H1 (cell line): Measurements from ENCODE around the gene OR2D3. TPM values are rescaled to one million over a fixed set of nuclear protein-coding genes. Genes with fewer than 3 reads are reported as not detected.

ENCODE experiments used
- CTCF ChIA-PET: fragments of 300-600 bp; sonication (Branson Sonifier 250); formaldehyde crosslinking; loops from one replicate; lab custom pipeline; 2021; ENCODE audit not compliant: partially characterized antibody; lab: Charles Lee
- POLR2A ChIA-PET: fragments of 300-600 bp; sonication (Branson Sonifier 250); formaldehyde crosslinking; loops from one replicate; lab custom pipeline; 2021; ENCODE audit warnings: inconsistent platforms; ENCODE audit not compliant: partially characterized antibody; lab: Charles Lee
- DNase-seq, 2 experiments: peaks; one replicate each; pipeline versions ENCODE4 v3.0.0 to v3.0.0-alpha.2; 2010 to 2022; ENCODE audit warnings: low spot score in 2 of 2, low read depth in 1 of 2, mixed read lengths in 1 of 2
- FAIRE-seq: peaks from 2 replicates; lab custom pipeline; 2011; peaks lifted over from hg19 to GRCh38; lab: Jason Lieb, UNC
- H2AFZ ChIP-seq: 2 replicates; pipeline ENCODE4 v1.8.1; 2012; ENCODE audit warnings: low read length, inconsistent platforms
- H2AK5ac ChIP-seq: 2 replicates; pipeline ENCODE4 v1.6.1; 2013; ENCODE audit warnings: low read depth, low read length
- H2BK120ac ChIP-seq: replicated peaks from 2 replicates; pipeline ENCODE3; 2013; ENCODE audit warnings: low read depth, low read length, inconsistent platforms
- H2BK12ac ChIP-seq: 2 replicates; pipeline ENCODE4 v1.6.1; 2013; ENCODE audit warnings: low read depth, low read length
- H2BK15ac ChIP-seq: 2 replicates; pipeline ENCODE4 v1.6.1; 2013; ENCODE audit warnings: low read length
- H2BK20ac ChIP-seq: 2 replicates; pipeline ENCODE4 v1.6.1; 2013; ENCODE audit warnings: low read length
- H2BK5ac ChIP-seq: 2 replicates; pipeline ENCODE4 v1.6.1; 2013; ENCODE audit warnings: low read depth, low read length
- H3K14ac ChIP-seq: 2 replicates; pipeline ENCODE4 v1.6.1; 2013; ENCODE audit warnings: inconsistent platforms; ENCODE audit not compliant: insufficient read length
- H3K18ac ChIP-seq: 2 replicates; pipeline ENCODE4 v1.6.1; 2013; ENCODE audit warnings: low read length; ENCODE audit errors: extremely low read depth
- H3K23ac ChIP-seq: 2 replicates; pipeline ENCODE4 v1.6.1; 2013; ENCODE audit warnings: inconsistent platforms; ENCODE audit not compliant: insufficient read length
- H3K23me2 ChIP-seq: 2 replicates; pipeline ENCODE4 v1.6.1; 2013; ENCODE audit warnings: low read depth, low read length
- H3K27ac ChIP-seq: 2 replicates; pipeline ENCODE4 v1.6.1; 2011; ENCODE audit warnings: low read depth, low read length, inconsistent platforms
- H3K27me3 ChIP-seq, 4 experiments: replicated peaks in 1 of 4; 1 replicate in 1 of 4; 2 replicates in 3 of 4; pipeline versions ENCODE4 v1.6.1 to v1.8.1; 2011 to 2013; ENCODE audit warnings: low read length in 3 of 4, mild to moderate bottlenecking in 3 of 4, inconsistent platforms in 2 of 4, mixed read lengths in 2 of 4, moderate library complexity in 1 of 4; ENCODE audit not compliant: control insufficient read depth in 3 of 4, insufficient read depth in 3 of 4; ENCODE audit errors: extremely low read depth in 1 of 4
- H3K36me3 ChIP-seq, 4 experiments: 2 replicates each; pipeline versions ENCODE4 v1.6.1 to v1.8.1; 2011 to 2013; ENCODE audit warnings: mild to moderate bottlenecking in 4 of 4, low read length in 3 of 4, moderate library complexity in 2 of 4, control low read depth in 1 of 4, inconsistent platforms in 1 of 4; ENCODE audit not compliant: insufficient read depth in 4 of 4, control insufficient read depth in 2 of 4
- H3K4ac ChIP-seq: replicated peaks from 2 replicates; pipeline ENCODE3; 2013; ENCODE audit warnings: low read length, low read depth, mixed read lengths, inconsistent platforms; ENCODE audit not compliant: insufficient read length
- H3K4me1 ChIP-seq, 4 experiments: replicated peaks in 1 of 4; 1 replicate in 1 of 4; 2 replicates in 3 of 4; pipeline versions ENCODE4 v1.6.1 to v1.8.1; 2011 to 2013; ENCODE audit warnings: low read length in 3 of 4, inconsistent platforms in 2 of 4, mixed read lengths in 1 of 4; ENCODE audit not compliant: insufficient read depth in 4 of 4, control insufficient read depth in 3 of 4
- H3K4me2 ChIP-seq, 2 experiments: 2 replicates each; pipeline versions ENCODE4 v1.6.1 to v1.8.1; 2011 to 2013; ENCODE audit warnings: low read depth in 2 of 2, low read length in 2 of 2, control low read depth in 1 of 2, inconsistent platforms in 1 of 2, mild to moderate bottlenecking in 1 of 2; ENCODE audit not compliant: insufficient read depth in 1 of 2
- H3K4me3 ChIP-seq, 4 experiments: fragments of 200-600, 300-600 bp in 1 of 4; sonication (generic), shearing (Covaris generic), sonication (Bioruptor Twin) in 1 of 4; 2 replicates each; pipeline versions ENCODE4 v1.5.1 to v1.8.1; 2011 to 2016; ENCODE audit warnings: low read length in 4 of 4, low read depth in 3 of 4, control low read depth in 2 of 4, inconsistent platforms in 2 of 4, mild to moderate bottlenecking in 2 of 4, mixed read lengths in 1 of 4, moderate library complexity in 1 of 4; ENCODE audit not compliant: insufficient read depth in 2 of 4; ENCODE audit errors: extremely low read depth in 1 of 4
- H3K56ac ChIP-seq: replicated peaks from 2 replicates; pipeline ENCODE3; 2013; ENCODE audit warnings: low read depth, mild to moderate bottlenecking, mixed read lengths, low read length, inconsistent platforms; ENCODE audit not compliant: insufficient read length
- H3K79me1 ChIP-seq: 2 replicates; pipeline ENCODE4 v1.6.1; 2013; ENCODE audit warnings: low read depth, low read length, control low read depth
- H3K79me2 ChIP-seq, 2 experiments: 2 replicates each; pipeline versions ENCODE4 v1.6.1 to v1.8.1; 2012 to 2013; ENCODE audit warnings: low read length in 2 of 2, mild to moderate bottlenecking in 2 of 2, inconsistent platforms in 1 of 2; ENCODE audit not compliant: insufficient read depth in 2 of 2, control insufficient read depth in 1 of 2
- H3K9ac ChIP-seq, 4 experiments: replicated peaks in 1 of 4; 1 replicate in 1 of 4; 2 replicates in 3 of 4; pipeline versions ENCODE4 v1.6.1 to v1.8.1; 2011 to 2013; ENCODE audit warnings: low read depth in 3 of 4, low read length in 3 of 4, control low read depth in 2 of 4, mild to moderate bottlenecking in 2 of 4, moderate library complexity in 2 of 4, inconsistent platforms in 1 of 4; ENCODE audit errors: extremely low read depth in 1 of 4
- H3K9me3 ChIP-seq, 2 experiments: 2 replicates each; pipeline versions ENCODE4 v1.6.1 to v1.8.1; 2012 to 2013; ENCODE audit warnings: mild to moderate bottlenecking in 2 of 2, moderate library complexity in 2 of 2, control low read depth in 1 of 2, inconsistent platforms in 1 of 2, low read depth in 1 of 2, low read length in 1 of 2, mixed read lengths in 1 of 2; ENCODE audit not compliant: insufficient read depth in 2 of 2
- H4K20me1 ChIP-seq, 2 experiments: replicated peaks in 1 of 2; 2 replicates each; pipeline versions ENCODE3 to v1.8.1; 2011 to 2013; ENCODE audit warnings: inconsistent platforms in 2 of 2, low read length in 2 of 2, mild to moderate bottlenecking in 1 of 2; ENCODE audit not compliant: insufficient read depth in 2 of 2, control insufficient read depth in 1 of 2
- H4K5ac ChIP-seq: 2 replicates; pipeline ENCODE4 v1.6.1; 2013; ENCODE audit warnings: low read length, low read depth, mixed read lengths, inconsistent platforms; ENCODE audit not compliant: insufficient read length
- H4K8ac ChIP-seq: 2 replicates; pipeline ENCODE4 v1.8.0; 2013; ENCODE audit warnings: mild to moderate bottlenecking, moderate library complexity, low read length, inconsistent platforms; ENCODE audit not compliant: insufficient read depth; ENCODE audit errors: extremely low read depth
- H4K91ac ChIP-seq: replicated peaks from 2 replicates; pipeline ENCODE3; 2013; ENCODE audit warnings: low read length, mixed read lengths, inconsistent platforms; ENCODE audit not compliant: insufficient read length
- BRCA1 ChIP-seq: IDR thresholded peaks from 2 replicates; pipeline ENCODE4 v1.6.1; 2012; ENCODE audit warnings: low read depth, low read length, improper control_type of control experiment
- POU5F1 ChIP-seq: IDR thresholded peaks from 2 replicates; pipeline ENCODE4 v1.6.1; 2011; ENCODE audit warnings: low read depth, mild to moderate bottlenecking, low read length, moderate library complexity
- SIX5 ChIP-seq: IDR thresholded peaks from 2 replicates; pipeline ENCODE4 v1.6.1; 2011; ENCODE audit warnings: mild to moderate bottlenecking, low read depth, low read length
- WGBS, 2 experiments: shearing (Covaris generic) in 1 of 2; methylation state at CpG; one replicate each; pipeline versions ENCODE4 v1.1.6 to v1.1.7; 2013 to 2015; ENCODE audit warnings: low lambda C conversion rate in 2 of 2, mixed read lengths in 2 of 2, inconsistent platforms in 1 of 2, low coverage in 1 of 2, missing lambda C conversion rate in 1 of 2; ENCODE audit not compliant: insufficient replicate concordance in 2 of 2, insufficient coverage in 1 of 2, insufficient read length in 1 of 2; ENCODE audit errors: extremely low coverage in 1 of 2, missing lambda C conversion rate in 1 of 2; 5-methylcytosine and 5-hydroxymethylcytosine counted together
- polyA plus RNA-seq, 7 experiments: library from polyadenylated mRNA; depleted of rRNA in 3 of 7; stranded (reverse) in 5 of 7; unstranded in 2 of 7; fragments of >200 nt in 5 of 7; fragments of 200-250 nt in 2 of 7; gene quantifications; 1 replicate in 5 of 7; 2 replicates in 1 of 7; 4 replicates in 1 of 7; pipeline versions ENCODE4 v1.2.1 to v1.2.3, GENCODE V29; 2011 to 2013; ENCODE audit warnings: missing spikeins in 2 of 7, mixed read lengths in 2 of 7
- total RNA-seq: library from RNA; stranded (reverse); fragmentation: NEBNext Ultra II Directional; extraction: Animal tissue kit (Norgen Biotek cat#: 25700); gene quantifications from 2 replicates; pipeline ENCODE4 v1.2.1, GENCODE V29; 2021

The OR2D3 gene
- total and polyA plus RNA-seq, 2 of the 8 experiments (the other 6 are each of a cell fraction or from before 2014, with no cell fraction given) = not detected

- ChIA-PET CTCF (interaction anchor here (1.5 kb wide), 1 partner anchor 13 kb away, joined by 5 read pairs; the partner anchor contains the start of gene OR10A2), POLR2A (no interaction called here)
- Histone ChIP-seq H3K56ac (no peak within 1 kb of the TSS), H3K9ac (no peak within 1 kb of the TSS; a peak in 1 of 7 replicates), H3K4me3 (no peak within 1 kb of the TSS), H2BK120ac (no peak within 1 kb of the TSS), H3K27ac (no peak within 1 kb of the TSS), H2BK15ac (no peak within 1 kb of the TSS), H3K36me3 (no peaks in the 10 kb centered on the region), H2BK20ac (no peak within 1 kb of the TSS), H2BK5ac (no peak within 1 kb of the TSS), H2AK5ac (no peak within 1 kb of the TSS), H3K4me2 (no peak within 1 kb of the TSS), H3K18ac (no peak within 1 kb of the TSS), H3K79me1 (no peaks in the 10 kb centered on the region), H4K91ac (no peak within 1 kb of the TSS), H3K4me1 (no peaks in the 10 kb centered on the region), H3K27me3 (no peaks in the 10 kb centered on the region), H3K4ac (no peak within 1 kb of the TSS), H2AFZ (no peak within 1 kb of the TSS)
- DNase-seq = no peak
- FAIRE-seq = no peak
- 73% methylated on average over 1 of the region's 1 CpG; no CpG with 5 or more reads in 1 of the 2 experiments for WGBS, 2 experiments
- no peak for TF ChIP-seq POU5F1
- no peak for TF ChIP-seq BRCA1
- no peak for TF ChIP-seq SIX5
- TF ChIP-seq, all 59 proteins: peak for 0
- Histone ChIP-seq H3K79me2 (no peaks in the 10 kb centered on the region), H3K14ac (no peak within 1 kb of the TSS), H3K9me3 (no peaks in the 10 kb centered on the region; a peak in 2 of 4 replicates), H4K8ac (no peak within 1 kb of the TSS), H3K23ac (no peak within 1 kb of the TSS), H2BK12ac (no peak within 1 kb of the TSS), H4K5ac (no peak within 1 kb of the TSS), H3K23me2 (no peaks in the 10 kb centered on the region), H4K20me1 (no peaks in the 10 kb centered on the region)
Observed at GRCh38 chr11:6876325-6876724, 44.5 kb upstream of the OR2D3 start, which contains the start of gene OR10A4. OR10A4 (plus strand) TSS chr11:6876625; CDS start chr11:6876648, 23 bp downstream.
